Muscle layer of colon (tissue), 2 donors: ENCODE results near the gene ABCA1.
"Not testable (repeated sequence)": the region's sequence is repeated elsewhere in the genome, so short reads cannot be mapped to it uniquely, and the experiment has no call there.

Experiments
- H3K27ac ChIP-seq: one replicate; pipeline ENCODE4 v1.7.0; 2013; ENCODE audit warnings: low read depth, mild to moderate bottlenecking, low read length, moderate library complexity
- H3K27me3 ChIP-seq, 2 donors: one replicate each; pipeline ENCODE4 v1.7.0; 2013; ENCODE audit warnings: low read length in 2 of 2, mild to moderate bottlenecking in 2 of 2; ENCODE audit not compliant: insufficient read depth in 2 of 2, control insufficient read depth in 1 of 2
- H3K36me3 ChIP-seq: one replicate; pipeline ENCODE4 v1.7.0; 2013; ENCODE audit warnings: mild to moderate bottlenecking, low read length; ENCODE audit not compliant: insufficient read depth
- H3K4me1 ChIP-seq: one replicate; pipeline ENCODE4 v1.7.0; 2013; ENCODE audit warnings: mild to moderate bottlenecking, low read length; ENCODE audit not compliant: insufficient read depth
- H3K4me3 ChIP-seq, 2 donors: one replicate each; pipeline ENCODE4 v1.7.0; 2013; ENCODE audit warnings: low read length in 2 of 2, low read depth in 1 of 2, mild to moderate bottlenecking in 1 of 2, moderate library complexity in 1 of 2
- H3K9ac ChIP-seq: one replicate; pipeline ENCODE4 v1.7.0; 2013; ENCODE audit warnings: low read length
- H3K9me3 ChIP-seq: one replicate; pipeline ENCODE4 v1.7.0; 2013; ENCODE audit warnings: mild to moderate bottlenecking, low read length
- donor health status: abdominal sarcoma.
- donor health status: Adenocarcinoma of cecum.

Gene ABCA1

GRCh38 chr9:104900871-104901270, 27.1 kb downstream of the ABCA1 start:
- no peaks in the 10 kb centered on the region for H3K9me3 ChIP-seq
- no peaks in the 10 kb centered on the region for H3K27me3 ChIP-seq
- H3K27ac ChIP-seq: no peak overlapping the region
- peaks cover 38% of the 10 kb centered on the region for H3K36me3 ChIP-seq
- H3K4me3 ChIP-seq: no peak overlapping the region
- H3K4me1 ChIP-seq: peaks cover 68% of the 10 kb centered on the region
- no peak overlapping the region for H3K9ac ChIP-seq

GRCh38 chr9:104900324-104900723, 27.6 kb downstream of the ABCA1 start:
- H3K4me1 ChIP-seq: peaks cover 67% of the 10 kb centered on the region
- no peaks in the 10 kb centered on the region for H3K9me3 ChIP-seq
- peaks cover 38% of the 10 kb centered on the region for H3K36me3 ChIP-seq
- no peak overlapping the region for H3K9ac ChIP-seq
- no peak overlapping the region for H3K4me3 ChIP-seq
- H3K27me3 ChIP-seq: no peaks in the 10 kb centered on the region
- H3K27ac ChIP-seq: no peak overlapping the region

- Histone ChIP-seq H3K27me3 (no peaks in the 10 kb centered on the region), H3K4me1 (peaks cover 66% of the 10 kb centered on the region), H3K9ac (no peak overlapping the region), H3K4me3 (no peak overlapping the region), H3K27ac (no peak overlapping the region), H3K36me3 (peaks cover 38% of the 10 kb centered on the region), H3K9me3 (no peaks in the 10 kb centered on the region)
These were observed 28.2 kb downstream of the ABCA1 start for GRCh38 chr9:104899759-104900247.

GRCh38 chr9:104898376-104898775, 29.6 kb downstream of the ABCA1 start:
- H3K27me3 ChIP-seq, H3K9ac ChIP-seq, H3K4me3 ChIP-seq, H3K27ac ChIP-seq, H3K9me3 ChIP-seq: not testable (repeated sequence)
- peaks cover 69% of the 10 kb centered on the region for H3K4me1 ChIP-seq
- H3K36me3 ChIP-seq: peaks cover 38% of the 10 kb centered on the region

GRCh38 chr9:104896131-104896530, 31.8 kb downstream of the ABCA1 start:
- peaks cover 53% of the 10 kb centered on the region for H3K4me1 ChIP-seq

GRCh38 chr9:104895572-104895971, 32.4 kb downstream of the ABCA1 start:
- H3K27ac ChIP-seq: no peak overlapping the region
- no peaks in the 10 kb centered on the region for H3K27me3 ChIP-seq
- peaks cover 18% of the 10 kb centered on the region for H3K36me3 ChIP-seq
- H3K4me1 ChIP-seq: peaks cover 48% of the 10 kb centered on the region
- no peaks in the 10 kb centered on the region for H3K9me3 ChIP-seq
- H3K9ac ChIP-seq: no peak overlapping the region
- no peak overlapping the region for H3K4me3 ChIP-seq

More at GRCh38 chr9:104896131-104896530, 31.8 kb downstream of the ABCA1 start:
- Histone ChIP-seq H3K27me3 (no peaks in the 10 kb centered on the region), H3K27ac (no peak overlapping the region), H3K9ac (no peak overlapping the region), H3K36me3 (peaks cover 23% of the 10 kb centered on the region), H3K4me3 (no peak overlapping the region), H3K9me3 (no peaks in the 10 kb centered on the region)

- Histone ChIP-seq H3K4me3 (no peak overlapping the region), H3K27ac (no peak overlapping the region), H3K36me3 (peaks cover 25% of the 10 kb centered on the region), H3K4me1 (peaks cover 43% of the 10 kb centered on the region), H3K9me3 (no peaks in the 10 kb centered on the region), H3K9ac (no peak overlapping the region), H3K27me3 (no peaks in the 10 kb centered on the region)
These were observed 35.3 kb downstream of the ABCA1 start for GRCh38 chr9:104892701-104893100.

GRCh38 chr9:104890433-104890770, 37.6 kb downstream of the ABCA1 start:
- Histone ChIP-seq H3K27ac (no peak overlapping the region), H3K27me3 (no peaks in the 10 kb centered on the region), H3K9me3 (no peaks in the 10 kb centered on the region), H3K36me3 (peaks cover 48% of the 10 kb centered on the region), H3K4me3 (no peak overlapping the region), H3K9ac (no peak overlapping the region), H3K4me1 (peaks cover 27% of the 10 kb centered on the region)

- no peaks in the 10 kb centered on the region for H3K9me3 ChIP-seq
- H3K4me3 ChIP-seq: no peak overlapping the region
- no peak overlapping the region for H3K9ac ChIP-seq
- no peak overlapping the region for H3K27ac ChIP-seq
- H3K27me3 ChIP-seq: no peaks in the 10 kb centered on the region
- peaks cover 81% of the 10 kb centered on the region for H3K36me3 ChIP-seq
- peaks cover 31% of the 10 kb centered on the region for H3K4me1 ChIP-seq
These were observed 41.9 kb downstream of the ABCA1 start for GRCh38 chr9:104885818-104886709.

GRCh38 chr9:104883169-104883568, 44.8 kb downstream of the ABCA1 start:
- no peak overlapping the region for H3K27ac ChIP-seq
- H3K9me3 ChIP-seq: no peaks in the 10 kb centered on the region
- H3K27me3 ChIP-seq: no peaks in the 10 kb centered on the region
- H3K36me3 ChIP-seq: peaks cover 69% of the 10 kb centered on the region
- no peak overlapping the region for H3K4me3 ChIP-seq
- no peak overlapping the region for H3K9ac ChIP-seq
- peaks cover 34% of the 10 kb centered on the region for H3K4me1 ChIP-seq

GRCh38 chr9:104882566-104882965, 45.4 kb downstream of the ABCA1 start:
- no peak overlapping the region for H3K9ac ChIP-seq
- peaks cover 65% of the 10 kb centered on the region for H3K36me3 ChIP-seq
- peaks cover 34% of the 10 kb centered on the region for H3K4me1 ChIP-seq
- no peaks in the 10 kb centered on the region for H3K9me3 ChIP-seq
- no peak overlapping the region for H3K4me3 ChIP-seq
- no peaks in the 10 kb centered on the region for H3K27me3 ChIP-seq
- no peak overlapping the region for H3K27ac ChIP-seq

- no peaks in the 10 kb centered on the region for H3K9me3 ChIP-seq
- H3K36me3 ChIP-seq: peaks cover 65% of the 10 kb centered on the region
- H3K27me3 ChIP-seq: no peaks in the 10 kb centered on the region
- no peak overlapping the region for H3K4me3 ChIP-seq
- no peak overlapping the region for H3K9ac ChIP-seq
- no peak overlapping the region for H3K27ac ChIP-seq
- H3K4me1 ChIP-seq: peaks cover 34% of the 10 kb centered on the region
These were observed 45.9 kb downstream of the ABCA1 start for GRCh38 chr9:104882086-104882485.
